ENCODE measurements around the gene MIPOL1. TPM values are rescaled to one million over a fixed set of nuclear protein-coding genes. Genes with fewer than 3 reads are reported as not detected.

Gene MIPOL1
- total and polyA plus RNA-seq, 2 of the 13 experiments (the other 11 are each of a cell fraction or from before 2014, with no cell fraction given), result 8.6 to 34.2 TPM

DNA sequence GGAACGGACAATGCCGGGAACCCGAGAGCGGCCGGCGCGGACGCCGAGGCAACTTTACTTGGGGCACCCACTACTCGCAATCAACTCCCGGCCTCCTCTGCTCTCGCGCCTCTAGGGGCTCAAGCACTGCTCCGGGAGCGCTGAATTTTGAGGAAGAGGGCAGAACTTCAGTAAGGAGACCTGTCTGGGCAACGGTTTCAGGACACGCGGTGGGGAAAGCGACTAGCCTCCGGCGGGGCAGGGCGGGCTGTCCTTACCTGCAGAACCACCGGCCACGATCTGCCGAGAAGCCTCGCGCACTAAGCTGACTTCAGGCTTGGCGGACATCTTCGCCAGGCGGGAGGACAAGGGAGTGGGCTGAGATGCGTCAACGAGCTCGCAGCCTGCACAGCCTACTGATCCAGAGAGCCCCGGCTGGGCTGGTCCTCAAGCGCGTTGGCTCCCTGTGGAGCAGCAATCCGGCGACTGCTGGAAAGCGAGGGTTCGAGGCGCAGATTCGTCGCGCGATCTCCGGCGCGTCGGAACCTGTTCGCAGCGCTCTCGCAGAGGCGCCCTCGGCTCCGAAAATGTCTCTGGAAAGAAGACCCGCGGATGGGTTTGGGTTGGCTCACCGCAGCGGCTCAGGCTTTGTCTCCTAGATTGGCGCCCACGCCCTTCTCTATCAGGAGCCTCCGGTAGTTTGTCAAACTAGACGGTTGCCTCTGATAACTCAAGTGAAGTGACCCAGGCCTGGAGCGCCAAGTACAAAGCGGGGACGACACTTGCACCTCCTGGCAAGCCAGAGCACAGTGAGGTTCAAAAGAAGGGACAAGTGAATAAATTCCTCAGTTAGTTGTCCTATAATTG, 25.5 kb upstream of the MIPOL1 start, which contains the start of gene SLC25A21 (continued):
- TF ChIP-seq, protein P1, sequence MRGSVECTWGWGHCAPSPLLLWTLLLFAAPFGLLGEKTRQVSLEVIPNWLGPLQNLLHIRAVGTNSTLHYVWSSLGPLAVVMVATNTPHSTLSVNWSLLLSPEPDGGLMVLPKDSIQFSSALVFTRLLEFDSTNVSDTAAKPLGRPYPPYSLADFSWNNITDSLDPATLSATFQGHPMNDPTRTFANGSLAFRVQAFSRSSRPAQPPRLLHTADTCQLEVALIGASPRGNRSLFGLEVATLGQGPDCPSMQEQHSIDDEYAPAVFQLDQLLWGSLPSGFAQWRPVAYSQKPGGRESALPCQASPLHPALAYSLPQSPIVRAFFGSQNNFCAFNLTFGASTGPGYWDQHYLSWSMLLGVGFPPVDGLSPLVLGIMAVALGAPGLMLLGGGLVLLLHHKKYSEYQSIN (CRISPR knock-in tag; IDR thresholded peaks at IDR 0.05; ENCODE audit: borderline replicate concordance), result no peak
- TF ChIP-seq CEBPB (IDR thresholded peaks at IDR 0.05; ENCODE audit: borderline replicate concordance, low read depth, low read length) (no peak), EED (CRISPR knock-in tag; IDR thresholded peaks at IDR 0.05) (peak; percentile 99), NFE2L1 (CRISPR knock-in tag; IDR thresholded peaks at IDR 0.05; ENCODE audit: borderline replicate concordance) (peak; percentile 99), NCOA1 (CRISPR knock-in tag; IDR thresholded peaks at IDR 0.05) (peak; percentile 62), KAT7 (CRISPR knock-in tag; IDR thresholded peaks at IDR 0.05; ENCODE audit: borderline replicate concordance) (peak; percentile 99), DZIP1 (CRISPR knock-in tag; IDR thresholded peaks at IDR 0.05) (peak; percentile 98), SRSF1 (optimal IDR thresholded peaks at IDR 0.05; ENCODE audit: low read depth, low read length) (peak; percentile 98), MTA3 (CRISPR knock-in tag; IDR thresholded peaks at IDR 0.05) (0 out of 2 replicates have a peak, but pooled peaks have one; percentile 19), ZNF724P (CRISPR knock-in tag; IDR thresholded peaks at IDR 0.05; ENCODE audit: borderline replicate concordance) (peak; percentile 96; the same call in 1 of the 2 replicates), NFRKB (IDR thresholded peaks at IDR 0.05) (peak; percentile 44; the same call in 1 of the 2 replicates), TARDBP (CRISPR knock-in tag; IDR thresholded peaks at IDR 0.05) (peak; percentile 95), ZNF737 (CRISPR knock-in tag; IDR thresholded peaks at IDR 0.05; ENCODE audit: borderline replicate concordance) (peak; percentile 99), HMG20A (CRISPR knock-in tag; IDR thresholded peaks at IDR 0.05; ENCODE audit: borderline replicate concordance) (no peak; the same call in 1 of the 2 replicates), ZNF280D (CRISPR knock-in tag; IDR thresholded peaks at IDR 0.05) (peak; percentile 95), ZIK1 (CRISPR knock-in tag; IDR thresholded peaks at IDR 0.05; ENCODE audit: borderline replicate concordance, low read depth) (peak; percentile 93), SMAD1 (CRISPR knock-in tag; IDR thresholded peaks at IDR 0.05; ENCODE audit: borderline replicate concordance, low read depth) (peak; percentile 100)
- TF ChIP-seq, protein P2, sequence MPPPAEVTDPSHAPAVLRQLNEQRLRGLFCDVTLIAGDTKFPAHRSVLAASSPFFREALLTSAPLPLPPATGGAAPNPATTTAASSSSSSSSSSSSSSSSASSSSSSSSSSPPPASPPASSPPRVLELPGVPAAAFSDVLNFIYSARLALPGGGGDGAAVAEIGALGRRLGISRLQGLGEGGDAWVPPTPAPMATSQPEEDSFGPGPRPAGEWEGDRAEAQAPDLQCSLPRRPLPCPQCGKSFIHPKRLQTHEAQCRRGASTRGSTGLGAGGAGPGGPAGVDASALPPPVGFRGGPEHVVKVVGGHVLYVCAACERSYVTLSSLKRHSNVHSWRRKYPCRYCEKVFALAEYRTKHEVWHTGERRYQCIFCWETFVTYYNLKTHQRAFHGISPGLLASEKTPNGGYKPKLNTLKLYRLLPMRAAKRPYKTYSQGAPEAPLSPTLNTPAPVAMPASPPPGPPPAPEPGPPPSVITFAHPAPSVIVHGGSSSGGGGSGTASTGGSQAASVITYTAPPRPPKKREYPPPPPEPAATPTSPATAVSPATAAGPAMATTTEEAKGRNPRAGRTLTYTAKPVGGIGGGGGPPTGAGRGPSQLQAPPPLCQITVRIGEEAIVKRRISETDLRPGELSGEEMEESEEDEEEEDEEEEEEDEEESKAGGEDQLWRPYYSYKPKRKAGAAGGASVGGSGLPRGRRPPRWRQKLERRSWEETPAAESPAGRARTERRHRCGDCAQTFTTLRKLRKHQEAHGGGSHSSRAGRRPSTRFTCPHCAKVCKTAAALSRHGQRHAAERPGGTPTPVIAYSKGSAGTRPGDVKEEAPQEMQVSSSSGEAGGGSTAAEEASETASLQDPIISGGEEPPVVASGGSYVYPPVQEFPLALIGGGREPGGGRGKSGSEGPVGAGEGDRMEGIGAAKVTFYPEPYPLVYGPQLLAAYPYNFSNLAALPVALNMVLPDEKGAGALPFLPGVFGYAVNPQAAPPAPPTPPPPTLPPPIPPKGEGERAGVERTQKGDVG (CRISPR knock-in tag; IDR thresholded peaks at IDR 0.05; ENCODE audit: borderline replicate concordance), result peak; percentile 100
